ENCODE measurements around the gene AAK1.

DNA sequence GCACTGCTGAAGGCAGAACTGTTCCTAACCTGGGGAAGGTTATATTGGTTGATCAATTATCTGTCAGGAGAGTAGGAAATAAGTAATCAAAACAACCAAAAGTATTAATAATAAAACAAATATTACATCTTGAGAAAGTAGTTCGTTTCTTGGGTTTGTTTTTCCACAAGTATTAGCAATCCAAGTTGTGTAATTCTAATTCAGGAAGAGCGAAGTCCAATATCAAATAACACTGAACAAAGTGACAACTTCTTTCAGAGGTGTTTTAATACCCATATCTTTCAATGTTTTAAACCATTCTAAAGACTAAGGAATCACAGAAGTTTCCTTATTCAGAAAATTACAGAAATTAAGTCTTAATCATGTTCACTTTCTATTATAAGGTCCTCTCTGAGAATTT, 171.7 kb downstream of the AAK1 start:
- TF ChIP-seq CTCF (IDR thresholded peaks at IDR 0.05) (no peak), POLR2AphosphoS5 (IDR thresholded peaks at IDR 0.05) (no peak)

All from prostate gland (tissue), 2 donors.